GM12865 (cell line): ENCODE measurements around the gene GNA14.

Experiments
- DNase-seq: peaks from one replicate; pipeline ENCODE4 v3.0.0; 2010; ENCODE audit warnings: low read depth
- H3K4me3 ChIP-seq: 2 replicates; pipeline ENCODE4 v1.5.1; 2011; ENCODE audit warnings: mild to moderate bottlenecking, low read depth, low read length, control low read depth
- CTCF ChIP-seq: IDR thresholded peaks from 2 replicates; pipeline ENCODE4 v1.5.1; 2011; ENCODE audit warnings: low read length, control low read depth, low read depth, inconsistent platforms; ENCODE audit not compliant: insufficient read depth; ENCODE audit errors: missing control alignments

GNA14 gene

DNA sequence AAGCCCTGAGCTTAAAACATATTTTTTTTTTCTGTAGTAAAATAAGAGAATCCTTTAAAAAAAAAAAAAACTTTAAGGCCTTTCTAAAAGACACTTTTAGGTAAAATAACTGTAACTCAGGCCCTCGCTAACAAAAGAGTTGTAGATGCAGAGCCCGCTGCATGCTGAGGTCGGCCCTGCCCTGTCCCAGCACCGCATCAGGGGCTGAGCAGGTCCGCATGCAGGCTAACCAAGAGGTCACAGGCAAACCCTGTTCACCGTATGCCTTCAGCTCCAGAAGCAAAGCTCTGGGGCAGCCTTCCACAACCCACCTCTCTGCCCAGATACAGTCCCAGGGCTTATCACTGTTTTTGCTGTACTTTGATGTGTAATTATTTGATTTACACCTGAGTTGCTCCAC lies 216.1 kb downstream of the GNA14 start:
- H3K4me3 ChIP-seq, result no peak overlapping the region
- DNase-seq, result no peak
- no peak for TF ChIP-seq CTCF

- TF ChIP-seq CTCF, result no peak
- DNase-seq, result no peak
- no peak overlapping the region for H3K4me3 ChIP-seq
These were observed 218.2 kb downstream of the GNA14 start for GRCh38 chr9:77429928-77430327.

DNA sequence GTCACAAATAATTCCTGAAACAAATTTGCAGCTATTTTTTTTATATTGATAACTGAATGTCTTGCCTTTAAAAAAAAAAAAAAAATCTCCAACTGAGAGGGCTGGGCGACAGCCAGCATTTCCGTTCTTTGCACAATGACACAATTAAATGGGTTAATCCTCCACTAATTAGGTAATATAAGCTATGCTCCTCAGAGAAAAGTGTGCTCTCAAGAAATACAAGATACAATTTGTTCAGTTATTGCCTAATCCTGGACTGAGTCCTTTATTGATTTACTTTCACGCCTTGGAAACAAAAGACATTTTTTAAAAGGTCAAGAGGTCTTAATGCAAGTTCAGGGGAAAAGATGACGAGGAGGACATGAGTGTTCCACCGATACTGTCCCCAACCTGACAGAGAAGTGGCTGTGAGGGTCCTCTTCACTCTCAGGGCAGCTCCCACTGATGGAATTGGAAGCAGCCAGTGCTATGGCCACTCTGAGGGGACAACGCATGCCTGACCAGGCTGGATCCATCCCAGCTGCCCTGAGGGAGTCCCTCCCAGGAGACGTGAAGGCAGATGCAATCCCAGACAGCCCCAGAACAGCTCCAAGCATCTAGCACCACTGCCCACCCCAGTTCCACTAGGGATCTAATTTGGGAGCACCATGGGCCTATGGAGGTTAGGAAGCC lies 220.7 kb downstream of the GNA14 start:
- TF ChIP-seq CTCF, result no peak
- no peak for DNase-seq
- no peak overlapping the region for H3K4me3 ChIP-seq

DNA sequence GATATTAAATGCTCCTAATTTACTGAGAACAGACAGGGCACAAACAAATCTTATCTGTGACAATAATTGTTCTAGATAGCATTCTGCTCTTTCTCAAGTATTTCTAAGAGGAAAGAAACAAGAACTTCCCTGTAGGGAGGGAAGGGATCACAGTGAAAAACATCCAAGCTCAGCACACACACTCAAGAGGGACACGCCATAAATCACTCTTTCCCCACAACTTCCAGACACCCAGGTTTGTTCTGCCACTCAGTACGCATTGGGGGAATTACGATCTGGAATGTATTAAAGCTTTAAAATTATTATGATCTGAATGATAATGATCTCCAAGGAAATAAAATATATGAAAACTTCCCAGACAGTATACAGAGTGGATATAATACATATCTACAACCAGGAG lies 221.4 kb downstream of the GNA14 start:
- no peak for DNase-seq
- no peak for TF ChIP-seq CTCF
- H3K4me3 ChIP-seq, result no peak overlapping the region

DNA sequence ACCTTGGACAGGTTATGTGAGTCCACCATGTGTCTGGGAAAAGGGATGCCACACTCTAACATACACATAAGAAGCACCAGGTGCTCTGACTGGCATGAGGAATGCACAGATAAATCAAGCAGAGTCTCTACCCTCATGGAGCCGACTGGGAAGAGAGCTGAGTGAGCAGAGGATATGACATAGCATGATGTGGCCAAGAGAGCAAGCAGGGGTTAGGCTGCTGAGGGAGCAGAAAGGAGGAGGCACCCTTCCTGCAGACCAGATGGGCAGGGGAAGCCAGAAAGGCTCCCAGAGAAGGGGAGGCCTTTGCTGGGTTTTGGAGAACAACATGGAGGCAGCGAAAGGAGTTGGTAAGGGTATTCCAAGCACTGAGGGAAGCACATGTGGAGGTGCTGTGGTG lies 223.1 kb downstream of the GNA14 start:
- H3K4me3 ChIP-seq, result no peak overlapping the region
- no peak for TF ChIP-seq CTCF
- DNase-seq, result no peak

GRCh38 chr9:77423841-77424240 lies 224.3 kb downstream of the GNA14 start:
- H3K4me3 ChIP-seq, result no peak overlapping the region
- no peak for DNase-seq
- TF ChIP-seq CTCF, result no peak

GRCh38 chr9:77422969-77423368 lies 225.2 kb downstream of the GNA14 start:
- TF ChIP-seq CTCF, result no peak
- no peak overlapping the region for H3K4me3 ChIP-seq
- DNase-seq, result no peak
